K562 (cell line): ENCODE data around the gene ENC1. TPM values are rescaled to one million over a fixed set of nuclear protein-coding genes. Genes with fewer than 3 reads are reported as not detected.

Experiments
- ATAC-seq: fragments of 200-7000 bp; cut with Tn5 transposase; 3 replicates; pipeline ENCODE4 v1.9.1; 2020; ENCODE audit warnings: moderate library complexity
- BruUV-seq: library from RNA; stranded (reverse); fragments of 400-500 nt; replicated peaks from 2 replicates; lab custom pipeline; 2021; lab: Mats Ljungman, UMichigan
- CTCF ChIA-PET: fragments of 300-600 bp; formaldehyde crosslinking; extraction: SDS; loops from one replicate; lab custom pipeline; 2021; ENCODE audit warnings: low intra/inter-chr PET ratio; lab: Yijun Ruan, JAX
- POLR2A ChIA-PET: fragments of 300-600, 350-650 bp; sonication (Branson Sonifier 250); formaldehyde crosslinking; extraction: SDS; loops from one replicate; lab custom pipeline; 2021; ENCODE audit warnings: antibody characterized with exemption, inconsistent platforms; lab: Yijun Ruan, JAX
- DNase-seq, 4 experiments: peaks; one replicate each; pipeline versions ENCODE4 v3.0.0 to v3.0.0-alpha.2; 2011 to 2018; ENCODE audit warnings: low spot score in 3 of 4, mixed read lengths in 3 of 4; ENCODE audit errors: extremely low read depth in 1 of 4
- FAIRE-seq: peaks from 2 replicates; lab custom pipeline; 2011; peaks lifted over from hg19 to GRCh38; lab: Jason Lieb, UNC
- H2AFZ ChIP-seq: 2 replicates; pipeline ENCODE4 v1.6.0; 2011; ENCODE audit warnings: low read depth, low read length, control low read depth, inconsistent platforms
- H3K27ac ChIP-seq: fragments of 200-600 bp; 3 replicates; pipeline ENCODE4 v1.8.0; 2011; ENCODE audit warnings: low read depth, mild to moderate bottlenecking, control low read depth, inconsistent platforms, low read length, moderate library complexity, mixed read lengths; ENCODE audit errors: extremely low read depth
- H3K27me3 ChIP-seq, 2 experiments: fragments of 300-600 bp in 1 of 2; 2 replicates in 1 of 2; 3 replicates in 1 of 2; pipeline versions ENCODE4 v1.6.0 to v1.8.0; 2011; ENCODE audit warnings: inconsistent platforms in 2 of 2, low read length in 2 of 2, mild to moderate bottlenecking in 1 of 2, mixed read lengths in 1 of 2, moderate library complexity in 1 of 2; ENCODE audit not compliant: control insufficient read depth in 2 of 2, insufficient read depth in 2 of 2
- H3K36me3 ChIP-seq: fragments of 300-600 bp; 3 replicates; pipeline ENCODE4 v1.8.0; 2011; ENCODE audit warnings: mild to moderate bottlenecking, low read length, inconsistent platforms; ENCODE audit not compliant: control insufficient read depth, insufficient read depth
- H3K4me1 ChIP-seq, 2 experiments: fragments of 200-600 bp in 1 of 2; replicated peaks in 1 of 2; 2 replicates in 1 of 2; 3 replicates in 1 of 2; pipeline versions ENCODE4 v1.5.1 to v1.8.0; 2011; ENCODE audit warnings: inconsistent platforms in 2 of 2, low read length in 2 of 2, mild to moderate bottlenecking in 1 of 2, mixed read lengths in 1 of 2, moderate library complexity in 1 of 2; ENCODE audit not compliant: control insufficient read depth in 2 of 2, insufficient read depth in 2 of 2
- H3K4me2 ChIP-seq: 2 replicates; pipeline ENCODE4 v1.6.1; 2011; ENCODE audit warnings: low read length, control low read depth, inconsistent platforms, mixed read lengths; ENCODE audit not compliant: insufficient read depth
- H3K4me3 ChIP-seq: fragments of 200-600 bp; sonication (generic), shearing (Covaris generic); 2 replicates; pipeline ENCODE4 v1.5.1; 2016; ENCODE audit warnings: control low read depth, inconsistent platforms
- H3K79me2 ChIP-seq: fragments of 200-600 bp; 3 replicates; pipeline ENCODE4 v1.8.0; 2011; ENCODE audit warnings: low read length, inconsistent platforms; ENCODE audit not compliant: control insufficient read depth, insufficient read depth
- H3K9ac ChIP-seq, 2 experiments: 2 replicates each; pipeline versions ENCODE4 v1.6.0 to v1.6.1; 2011; ENCODE audit warnings: low read depth in 2 of 2, low read length in 2 of 2, control low read depth in 1 of 2, inconsistent platforms in 1 of 2, mild to moderate bottlenecking in 1 of 2, mixed read lengths in 1 of 2; ENCODE audit not compliant: insufficient read depth in 1 of 2
- H3K9me1 ChIP-seq: one replicate; pipeline ENCODE4 v1.6.0; 2011; ENCODE audit warnings: inconsistent platforms, mild to moderate bottlenecking, low read length, moderate library complexity; ENCODE audit not compliant: control insufficient read depth, insufficient read depth
- H3K9me3 ChIP-seq: replicated peaks from 2 replicates; pipeline ENCODE4 v1.5.1; 2011; ENCODE audit warnings: low read depth, low read length, inconsistent platforms; ENCODE audit not compliant: control insufficient read depth, insufficient read depth
- H4K20me1 ChIP-seq: replicated peaks from 2 replicates; pipeline ENCODE4 v1.6.1; 2011; ENCODE audit warnings: low read length, inconsistent platforms, mixed read lengths; ENCODE audit not compliant: control insufficient read depth, insufficient read depth
- ARHGAP35 ChIP-seq: fragments of 450-650 bp; IDR thresholded peaks from 2 replicates; pipeline ENCODE4 v1.6.1; 2018; ENCODE audit not compliant: partially characterized antibody
- ASH1L ChIP-seq: fragments of 450-650 bp; IDR thresholded peaks from 2 replicates; pipeline ENCODE4 v1.6.1; 2018; ENCODE audit warnings: borderline replicate concordance, mild to moderate bottlenecking, low read depth; ENCODE audit not compliant: partially characterized antibody
- POU5F1 ChIP-seq: fragments of 150-350 bp; IDR thresholded peaks from 2 replicates; pipeline ENCODE4 v1.6.1; 2014; ENCODE audit warnings: borderline replicate concordance, low read length, low read depth, mild to moderate bottlenecking; ENCODE audit not compliant: partially characterized antibody
- SRSF3 ChIP-seq: fragments of 200-400 bp; formaldehyde crosslinking; IDR thresholded peaks from 2 replicates; pipeline ENCODE4 v1.6.1; 2016; ENCODE audit warnings: mild to moderate bottlenecking, low read length, moderate library complexity; ENCODE audit not compliant: insufficient read depth
- ZNF668 ChIP-seq: fragments of 250-450 bp; sonication (Bioruptor Pico); IDR thresholded peaks from 2 replicates; pipeline ENCODE4 v1.8.0; 2022; ENCODE audit warnings: mild to moderate bottlenecking, inconsistent platforms
- ZNF77 ChIP-seq: fragments of 250-450 bp; sonication (Bioruptor Pico); IDR thresholded peaks from 2 replicates; pipeline ENCODE4 v1.5.0; 2020
- WGBS: fragments of 100-300 bp; shearing (Covaris generic); methylation state at CpG from one replicate; pipeline ENCODE4 v1.1.6; 2016; ENCODE audit warnings: low coverage, mixed read lengths; ENCODE audit not compliant: insufficient coverage; ENCODE audit errors: missing lambda C conversion rate; 5-methylcytosine and 5-hydroxymethylcytosine counted together
- in situ Hi-C: fragments of 300-500 bp; cut with MboI; formaldehyde crosslinking; loops from 4 replicates; pipeline ENCODE4 v1.15.0; 2018; ENCODE audit warnings: inconsistent platforms, mixed read lengths
- intact Hi-C: fragments of 100-400 bp; cut with micrococcal nuclease; formaldehyde crosslinking; loops from 2 replicates; pipeline ENCODE4 v1.14.2; 2022
- polyA plus RNA-seq, 8 experiments: library from polyadenylated mRNA; depleted of rRNA in 4 of 8; stranded (reverse) in 5 of 8; unstranded in 3 of 8; fragments of >200 nt; fragmentation: Nextera tagmentation in 2 of 8; fragmentation: Illumina TruSeq in 1 of 8; extraction: Ambion mirVana in 2 of 8; extraction: Trizol in 1 of 8; gene quantifications; 2 replicates each; pipeline versions ENCODE4 v1.2.1 to v1.2.3, GENCODE V29; 2011 to 2014; ENCODE audit warnings: inconsistent platforms in 1 of 8, missing spikeins in 1 of 8
- total RNA-seq, 7 experiments: library from RNA; depleted of rRNA in 6 of 7; stranded (reverse); fragments of >200 nt in 6 of 7; fragmentation: Illumina TruSeq in 2 of 7; extraction: Trizol in 2 of 7; gene quantifications; 2 replicates each; pipeline versions ENCODE4 v1.2.1 to v1.2.3, GENCODE V29; 2011 to 2021; ENCODE audit warnings: low replicate concordance in 1 of 7
- TF ChIP-seq, protein P1 (sequence below): fragments of 250-450 bp; sonication (Bioruptor Pico); IDR thresholded peaks from 2 replicates; pipeline ENCODE4 v1.8.0; 2022; ENCODE audit warnings: moderate library complexity, mild to moderate bottlenecking, inconsistent platforms
- TF ChIP-seq, protein P2 (sequence below), 2 experiments: fragments of 450-650 bp in 1 of 2; sonication (generic) in 1 of 2; formaldehyde crosslinking in 1 of 2; IDR thresholded peaks; 2 replicates each; pipeline versions ENCODE4 v1.7.1 to v1.9.0; 2016 to 2022; ENCODE audit warnings: inconsistent platforms in 1 of 2, mild to moderate bottlenecking in 1 of 2, missing genetic modification reagents in 1 of 2

ENC1 gene
- total and polyA plus RNA-seq, 9 of the 15 experiments (the other 6 are each of a cell fraction or from before 2014, with no cell fraction given), result 0.17 to 3.2 (median 0.97) TPM

DNA sequence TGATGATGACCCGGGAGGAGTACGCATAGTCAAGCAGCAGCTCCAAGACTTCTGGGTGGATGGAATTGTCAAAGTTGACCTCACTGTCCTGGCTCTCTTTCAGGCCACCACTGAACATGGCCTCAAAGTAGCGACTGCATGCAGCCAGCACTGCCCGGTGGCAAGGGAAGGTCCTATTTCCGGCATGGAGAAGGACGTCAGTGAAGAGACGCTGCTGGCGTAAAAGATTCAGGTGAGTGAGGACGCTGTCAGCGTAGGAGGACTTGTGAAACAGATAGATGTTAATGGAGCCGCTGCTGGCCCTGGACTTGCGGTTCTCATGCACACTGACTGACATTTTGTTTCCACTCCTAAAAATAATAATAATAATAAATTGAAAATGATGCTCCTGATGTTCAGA, 4.4 kb downstream of the ENC1 start (continued):
- TF ChIP-seq ASH1L (no peak), ARHGAP35 (no peak)
- TF ChIP-seq, protein P1, sequence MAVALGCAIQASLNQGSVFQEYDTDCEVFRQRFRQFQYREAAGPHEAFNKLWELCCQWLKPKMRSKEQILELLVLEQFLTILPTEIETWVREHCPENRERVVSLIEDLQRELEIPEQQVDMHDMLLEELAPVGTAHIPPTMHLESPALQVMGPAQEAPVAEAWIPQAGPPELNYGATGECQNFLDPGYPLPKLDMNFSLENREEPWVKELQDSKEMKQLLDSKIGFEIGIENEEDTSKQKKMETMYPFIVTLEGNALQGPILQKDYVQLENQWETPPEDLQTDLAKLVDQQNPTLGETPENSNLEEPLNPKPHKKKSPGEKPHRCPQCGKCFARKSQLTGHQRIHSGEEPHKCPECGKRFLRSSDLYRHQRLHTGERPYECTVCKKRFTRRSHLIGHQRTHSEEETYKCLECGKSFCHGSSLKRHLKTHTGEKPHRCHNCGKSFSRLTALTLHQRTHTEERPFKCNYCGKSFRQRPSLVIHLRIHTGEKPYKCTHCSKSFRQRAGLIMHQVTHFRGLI (CRISPR knock-in tag), result no peak

DNA sequence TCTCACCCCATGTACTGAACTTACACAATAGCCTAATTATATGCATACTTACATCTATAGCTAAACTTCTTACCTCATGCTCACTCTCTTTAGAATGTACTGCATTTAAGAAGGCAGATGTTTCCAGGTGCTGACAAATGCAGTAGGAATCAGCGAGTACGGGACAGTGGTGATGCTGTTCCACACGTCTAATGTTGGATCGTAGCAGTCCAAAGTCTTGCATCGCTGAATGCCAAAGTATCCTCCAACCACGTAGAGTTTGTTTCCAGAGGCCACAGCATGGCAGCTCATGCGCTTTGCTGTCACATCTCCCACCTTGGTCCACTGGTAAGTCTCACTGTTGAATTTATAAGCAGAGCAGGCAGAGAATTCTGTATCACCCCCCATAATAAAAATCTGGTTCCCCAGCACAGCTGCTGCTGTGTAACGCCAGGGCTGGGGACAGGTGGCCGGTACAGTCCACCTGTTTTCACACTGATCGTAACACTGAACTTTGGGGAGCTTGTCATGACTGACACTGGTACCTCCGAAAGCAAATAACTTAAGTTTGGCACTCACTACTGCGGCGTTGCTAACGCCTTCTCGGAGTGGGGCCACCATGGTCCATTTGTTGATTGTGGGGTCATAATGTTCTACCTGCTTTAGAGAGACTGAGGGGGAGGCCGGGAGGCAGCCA, 5.8 kb downstream of the ENC1 start:
- Histone ChIP-seq H4K20me1 (no peaks in the 10 kb centered on the region), H3K4me1 (peaks cover 5 to 11% of the 10 kb centered on the region in 2 experiments; a peak in 4 of 5 replicates), H3K27ac (no peak overlapping the region), H3K79me2 (no peaks in the 10 kb centered on the region), H2AFZ (no peak overlapping the region), H3K27me3 (peaks cover 4 to 18% of the 10 kb centered on the region in 2 experiments; a peak in 3 of 5 replicates), H3K4me3 (no peak overlapping the region), H3K9me1 (no peaks in the 10 kb centered on the region), H3K36me3 (no peaks in the 10 kb centered on the region), H3K4me2 (no peak overlapping the region), H3K9me3 (no peaks in the 10 kb centered on the region), H3K9ac (no peak overlapping the region)
- intact Hi-C loops, result no loop called here
- ChIA-PET CTCF (no interaction called here), POLR2A (no interaction called here)
- FAIRE-seq, result no peak
- in situ Hi-C loops, result loop anchor here (25.0 kb wide), 1 partner anchor 597 kb away; no protein-coding TSS in a partner anchor
- no peak for ATAC-seq
- BruUV-seq, result no TSS peak
- WGBS, result 51% methylated on average over 16 of the region's 16 CpGs
- no peak for DNase-seq
- TF ChIP-seq ZNF77 (CRISPR knock-in tag) (no peak), SRSF3 (no peak), ZNF668 (no peak), POU5F1 (no peak)
- TF ChIP-seq, protein P2, sequence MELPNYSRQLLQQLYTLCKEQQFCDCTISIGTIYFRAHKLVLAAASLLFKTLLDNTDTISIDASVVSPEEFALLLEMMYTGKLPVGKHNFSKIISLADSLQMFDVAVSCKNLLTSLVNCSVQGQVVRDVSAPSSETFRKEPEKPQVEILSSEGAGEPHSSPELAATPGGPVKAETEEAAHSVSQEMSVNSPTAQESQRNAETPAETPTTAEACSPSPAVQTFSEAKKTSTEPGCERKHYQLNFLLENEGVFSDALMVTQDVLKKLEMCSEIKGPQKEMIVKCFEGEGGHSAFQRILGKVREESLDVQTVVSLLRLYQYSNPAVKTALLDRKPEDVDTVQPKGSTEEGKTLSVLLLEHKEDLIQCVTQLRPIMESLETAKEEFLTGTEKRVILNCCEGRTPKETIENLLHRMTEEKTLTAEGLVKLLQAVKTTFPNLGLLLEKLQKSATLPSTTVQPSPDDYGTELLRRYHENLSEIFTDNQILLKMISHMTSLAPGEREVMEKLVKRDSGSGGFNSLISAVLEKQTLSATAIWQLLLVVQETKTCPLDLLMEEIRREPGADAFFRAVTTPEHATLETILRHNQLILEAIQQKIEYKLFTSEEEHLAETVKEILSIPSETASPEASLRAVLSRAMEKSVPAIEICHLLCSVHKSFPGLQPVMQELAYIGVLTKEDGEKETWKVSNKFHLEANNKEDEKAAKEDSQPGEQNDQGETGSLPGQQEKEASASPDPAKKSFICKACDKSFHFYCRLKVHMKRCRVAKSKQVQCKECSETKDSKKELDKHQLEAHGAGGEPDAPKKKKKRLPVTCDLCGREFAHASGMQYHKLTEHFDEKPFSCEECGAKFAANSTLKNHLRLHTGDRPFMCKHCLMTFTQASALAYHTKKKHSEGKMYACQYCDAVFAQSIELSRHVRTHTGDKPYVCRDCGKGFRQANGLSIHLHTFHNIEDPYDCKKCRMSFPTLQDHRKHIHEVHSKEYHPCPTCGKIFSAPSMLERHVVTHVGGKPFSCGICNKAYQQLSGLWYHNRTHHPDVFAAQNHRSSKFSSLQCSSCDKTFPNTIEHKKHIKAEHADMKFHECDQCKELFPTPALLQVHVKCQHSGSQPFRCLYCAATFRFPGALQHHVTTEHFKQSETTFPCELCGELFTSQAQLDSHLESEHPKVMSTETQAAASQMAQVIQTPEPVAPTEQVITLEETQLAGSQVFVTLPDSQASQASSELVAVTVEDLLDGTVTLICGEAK (IDR thresholded peaks at IDR 0.05), result no peak
- TF ChIP-seq, protein P2 (CRISPR knock-in tag; IDR thresholded peaks at IDR 0.05), result no peak
